Endothelial cell of umbilical vein (primary cell): ENCODE data around the gene UGGT2. TPM values are rescaled to one million over a fixed set of nuclear protein-coding genes. Genes with fewer than 3 reads are reported as not detected.

Source experiments
- BruUV-seq: library from RNA; stranded (reverse); fragments of 400-500 nt; replicated peaks from 2 replicates; lab custom pipeline; 2021; lab: Mats Ljungman, UMichigan
- CTCF ChIA-PET: fragments of 300-600, 350-600 bp; sonication (Branson Sonifier 250); formaldehyde crosslinking; loops from one replicate; lab custom pipeline; 2021; ENCODE audit warnings: antibody characterized with exemption, inconsistent platforms; lab: Charles Lee
- POLR2A ChIA-PET: fragments of 300-600, 350-600 bp; sonication (Branson Sonifier 250); formaldehyde crosslinking; loops from one replicate; lab custom pipeline; 2021; ENCODE audit warnings: antibody characterized with exemption, inconsistent platforms; lab: Charles Lee
- DNase-seq: peaks from one replicate; pipeline ENCODE4 v3.0.0-alpha.2; 2011; ENCODE audit warnings: low read depth, low spot score
- FAIRE-seq: peaks from 2 replicates; lab custom pipeline; 2011; peaks lifted over from hg19 to GRCh38; lab: Jason Lieb, UNC
- H2AFZ ChIP-seq: 2 replicates; pipeline ENCODE4 v1.6.0; 2012; ENCODE audit warnings: low read depth, low read length, control low read depth, inconsistent platforms
- H3K27ac ChIP-seq: 2 replicates; pipeline ENCODE4 v1.5.1; 2011; ENCODE audit warnings: low read depth, mild to moderate bottlenecking, control low read depth, low read length, moderate library complexity; ENCODE audit not compliant: insufficient read depth
- H3K27me3 ChIP-seq, 2 experiments: 2 replicates each; pipeline versions ENCODE4 v1.6.0 to v1.6.1; 2011; ENCODE audit warnings: low read length in 2 of 2, mixed read lengths in 1 of 2; ENCODE audit not compliant: control insufficient read depth in 2 of 2, insufficient read depth in 2 of 2
- H3K36me3 ChIP-seq, 2 experiments: 2 replicates in 1 of 2; 3 replicates in 1 of 2; pipeline ENCODE4 v1.5.1; 2011; ENCODE audit warnings: low read length in 2 of 2, mild to moderate bottlenecking in 1 of 2, moderate library complexity in 1 of 2; ENCODE audit not compliant: control insufficient read depth in 2 of 2, insufficient read depth in 2 of 2; ENCODE audit errors: extremely low read depth in 1 of 2
- H3K4me1 ChIP-seq: 3 replicates; pipeline ENCODE4 v1.5.1; 2011; ENCODE audit warnings: mild to moderate bottlenecking, low read length; ENCODE audit not compliant: control insufficient read depth, insufficient read depth; ENCODE audit errors: extremely low read depth
- H3K4me2 ChIP-seq: 2 replicates; pipeline ENCODE4 v1.6.1; 2011; ENCODE audit warnings: low read length, control low read depth, mixed read lengths; ENCODE audit not compliant: insufficient read depth
- H3K4me3 ChIP-seq, 3 experiments: fragments of 200-600 bp in 1 of 3; sonication (generic), shearing (Covaris generic) in 1 of 3; replicated peaks in 1 of 3; 2 replicates each; pipeline ENCODE4 v1.5.1; 2011 to 2016; ENCODE audit warnings: control low read depth in 3 of 3, low read length in 3 of 3, mild to moderate bottlenecking in 2 of 3, inconsistent platforms in 1 of 3, low read depth in 1 of 3, moderate library complexity in 1 of 3; ENCODE audit not compliant: insufficient read depth in 1 of 3
- H3K79me2 ChIP-seq: 2 replicates; pipeline ENCODE4 v1.6.0; 2012; ENCODE audit warnings: low read length, inconsistent platforms; ENCODE audit not compliant: control insufficient read depth, insufficient read depth
- H3K9ac ChIP-seq: replicated peaks from 2 replicates; pipeline ENCODE3; 2011; ENCODE audit warnings: low read length, control low read depth; ENCODE audit not compliant: insufficient read depth; ENCODE audit errors: extremely low read depth
- H3K9me1 ChIP-seq: replicated peaks from 3 replicates; pipeline ENCODE4 v1.6.0; 2011; ENCODE audit warnings: mild to moderate bottlenecking, low read length; ENCODE audit not compliant: control insufficient read depth, insufficient read depth; ENCODE audit errors: extremely low read depth
- H3K9me3 ChIP-seq: replicated peaks from 2 replicates; pipeline ENCODE4 v1.5.1; 2012; ENCODE audit warnings: low read length, inconsistent platforms; ENCODE audit not compliant: control insufficient read depth, insufficient read depth
- H4K20me1 ChIP-seq: replicated peaks from 2 replicates; pipeline ENCODE3; 2011; ENCODE audit warnings: mild to moderate bottlenecking, low read length; ENCODE audit not compliant: control insufficient read depth, insufficient read depth; ENCODE audit errors: extremely low read depth
- EZH2 ChIP-seq: IDR thresholded peaks from 2 replicates; pipeline ENCODE4 v1.6.1; 2012; ENCODE audit warnings: borderline replicate concordance, low read depth, mild to moderate bottlenecking, moderate library complexity, low read length, inconsistent platforms; ENCODE audit not compliant: severe bottlenecking
- FOS ChIP-seq: IDR thresholded peaks from 2 replicates; pipeline ENCODE4 v1.6.1; 2011; ENCODE audit warnings: mild to moderate bottlenecking, low read length, moderate library complexity, borderline replicate concordance; ENCODE audit not compliant: insufficient read depth
- GATA2 ChIP-seq: IDR thresholded peaks from 2 replicates; pipeline ENCODE4 v1.7.0; 2011; ENCODE audit warnings: low read depth, mild to moderate bottlenecking, moderate library complexity, mixed read lengths, low read length; ENCODE audit not compliant: insufficient read length, insufficient read depth
- JUN ChIP-seq: IDR thresholded peaks from 2 replicates; pipeline ENCODE4 v1.6.1; 2011; ENCODE audit warnings: borderline replicate concordance, low read depth; ENCODE audit not compliant: insufficient read length, insufficient read depth
- MAX ChIP-seq: IDR thresholded peaks from 2 replicates; pipeline ENCODE4 v1.6.1; 2011; ENCODE audit not compliant: insufficient read depth, insufficient read length
- MYC ChIP-seq: IDR thresholded peaks from one replicate; pipeline ENCODE4 v1.6.1; 2011; ENCODE audit warnings: mild to moderate bottlenecking, low read depth, low read length
- POLR2A ChIP-seq: IDR thresholded peaks from 2 replicates; pipeline ENCODE4 v1.6.1; 2012; ENCODE audit warnings: low read depth, mild to moderate bottlenecking, control low read depth, low read length
- POLR2AphosphoS5 ChIP-seq: IDR thresholded peaks from 2 replicates; pipeline ENCODE4 v1.6.1; 2012; ENCODE audit warnings: low read depth, mild to moderate bottlenecking, control low read depth, low read length, moderate library complexity; ENCODE audit not compliant: insufficient read depth
- dilution Hi-C: fragments of 300-500 bp; cut with MboI; formaldehyde crosslinking; loops from one replicate; pipeline ENCODE4 v1.15.0; 2019; ENCODE audit warnings: low sequenced_read_pairs; ENCODE audit not compliant: extremely low pct_ligation_motif_present
- intact Hi-C: fragments of 100-400 bp; cut with micrococcal nuclease; formaldehyde crosslinking; loops from one replicate; pipeline ENCODE4 v1.10.0; 2022
- polyA plus RNA-seq, 4 experiments: library from polyadenylated mRNA; depleted of rRNA in 3 of 4; stranded (reverse) in 3 of 4; unstranded in 1 of 4; fragments of >200 nt; gene quantifications; 2 replicates each; pipeline versions ENCODE4 v1.2.1 to v1.2.3, GENCODE V29; 2011 to 2012; ENCODE audit warnings: missing spikeins in 1 of 4
- total RNA-seq: library from RNA; stranded (reverse); gene quantifications from 2 replicates; pipeline ENCODE4 v1.2.3, GENCODE V29; 2021
- TF ChIP-seq, protein P1 (sequence below), 2 donors: IDR thresholded peaks; 1 replicate in 1 of 2; 2 replicates in 1 of 2; pipeline ENCODE4 v1.5.1; 2011; ENCODE audit warnings: low read length in 2 of 2, mild to moderate bottlenecking in 2 of 2, moderate library complexity in 2 of 2, control low read depth in 1 of 2, inconsistent platforms in 1 of 2, low read depth in 1 of 2; ENCODE audit not compliant: insufficient read depth in 1 of 2; ENCODE audit errors: extremely low read depth in 1 of 2

The UGGT2 gene
- total and polyA plus RNA-seq, 2 donors (not counting 3 experiments of a cell fraction or from before 2014, with no cell fraction given), result 4.6 to 25.1 TPM

DNA sequence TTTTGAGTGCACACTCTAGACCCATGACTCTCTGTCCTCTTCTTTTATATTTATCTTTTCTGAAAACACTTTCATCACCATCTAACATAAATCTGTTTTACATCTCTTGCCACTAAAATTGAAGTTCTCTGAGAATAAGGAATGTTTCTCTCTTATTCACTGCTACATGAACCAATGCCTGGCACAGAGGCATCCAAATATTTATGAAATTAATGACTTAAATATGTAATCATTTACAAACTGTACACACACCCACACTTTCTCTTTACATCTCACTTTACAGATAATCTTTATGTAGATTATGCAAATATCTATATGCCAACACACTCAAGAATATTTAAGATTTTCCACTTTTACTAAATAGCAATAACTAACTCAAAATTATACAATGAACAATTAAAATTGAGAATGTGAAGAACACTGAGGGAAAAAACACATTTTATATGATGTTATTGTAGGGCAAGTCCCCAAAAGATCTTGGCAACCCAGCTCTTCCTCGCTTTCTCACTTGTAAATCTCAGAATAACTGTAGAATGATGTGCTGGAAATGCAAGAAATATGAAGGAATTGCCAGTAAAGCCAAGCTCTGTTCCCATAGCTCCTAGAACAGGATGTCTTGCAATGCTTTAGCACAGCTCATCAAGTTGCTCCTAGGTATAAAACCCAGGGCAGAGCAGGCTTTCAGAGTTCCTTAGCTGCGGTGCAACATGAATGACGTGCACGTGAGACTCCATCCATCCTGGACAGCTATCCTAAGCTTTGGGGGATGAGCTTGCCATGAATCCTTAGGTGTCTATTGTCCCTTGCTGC is 50.7 kb downstream of the UGGT2 start:
- DNase-seq (no peak), FAIRE-seq (no peak)
- Histone ChIP-seq H3K4me1 (no peaks in the 10 kb centered on the region), H3K9ac (no peak overlapping the region), H3K9me1 (no peaks in the 10 kb centered on the region), H3K4me3 (no peak overlapping the region), H3K9me3 (no peaks in the 10 kb centered on the region), H3K4me2 (no peak overlapping the region), H3K36me3 (no peaks in the 10 kb centered on the region), H3K27ac (no peak overlapping the region), H3K79me2 (no peaks in the 10 kb centered on the region), H2AFZ (no peak overlapping the region), H3K27me3 (no peaks in the 10 kb centered on the region), H4K20me1 (no peaks in the 10 kb centered on the region)
- ChIA-PET CTCF (interaction anchor here (0.8 to 2.1 kb wide), 6 partner anchors 16 to 955 kb away, joined by 3 to 16 read pairs (median 7); no protein-coding TSS in a partner anchor), POLR2A (no interaction called here)
- intact Hi-C loops (no loop called here), dilution Hi-C loops (no loop called here)
- TF ChIP-seq FOS, result no peak
- no peak for TF ChIP-seq JUN
- no peak for TF ChIP-seq MYC
- no peak for TF ChIP-seq POLR2A
- no peak for TF ChIP-seq EZH2
- TF ChIP-seq POLR2AphosphoS5, result no peak
- no TSS peak for BruUV-seq

DNA sequence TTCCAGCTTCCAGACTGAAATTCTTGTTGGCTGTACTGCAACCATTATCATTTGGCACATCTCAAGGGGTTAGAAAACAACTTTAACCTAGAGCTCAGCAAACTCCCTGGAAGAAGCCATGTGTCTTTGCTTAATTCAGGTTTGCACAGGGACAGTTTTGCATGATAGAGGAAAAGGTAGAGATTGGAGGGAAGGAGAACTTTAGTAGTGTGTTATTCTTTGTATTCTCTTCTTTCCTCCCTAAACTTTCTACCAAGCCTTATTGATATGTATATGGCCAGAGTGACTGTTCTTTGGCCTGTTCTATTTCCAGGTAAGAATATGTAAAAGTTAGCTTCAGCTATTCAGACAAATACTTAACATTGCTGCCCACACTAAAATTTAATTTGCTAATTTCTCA is 53.1 kb downstream of the UGGT2 start:
- H2AFZ ChIP-seq, result no peak overlapping the region
- ChIA-PET CTCF (interaction anchor here (0.9 kb wide), 1 partner anchor 18 kb away, joined by 3 read pairs; no protein-coding TSS in a partner anchor), POLR2A (no interaction called here)
- BruUV-seq, result no TSS peak
- no peaks in the 10 kb centered on the region for H3K4me1 ChIP-seq
- H3K4me3 ChIP-seq, result no peak overlapping the region
- H3K79me2 ChIP-seq, result no peaks in the 10 kb centered on the region
- no peak overlapping the region for H3K4me2 ChIP-seq
- no peak overlapping the region for H3K27ac ChIP-seq
- H3K9me1 ChIP-seq, result no peaks in the 10 kb centered on the region
- H3K27me3 ChIP-seq, result no peaks in the 10 kb centered on the region
- H3K9me3 ChIP-seq, result no peaks in the 10 kb centered on the region
- no peaks in the 10 kb centered on the region for H3K36me3 ChIP-seq
- DNase-seq, result no peak
- no peak for TF ChIP-seq EZH2
- no peak for TF ChIP-seq FOS
- TF ChIP-seq MAX, result no peak
- no peak for TF ChIP-seq POLR2AphosphoS5
- TF ChIP-seq, protein P1, sequence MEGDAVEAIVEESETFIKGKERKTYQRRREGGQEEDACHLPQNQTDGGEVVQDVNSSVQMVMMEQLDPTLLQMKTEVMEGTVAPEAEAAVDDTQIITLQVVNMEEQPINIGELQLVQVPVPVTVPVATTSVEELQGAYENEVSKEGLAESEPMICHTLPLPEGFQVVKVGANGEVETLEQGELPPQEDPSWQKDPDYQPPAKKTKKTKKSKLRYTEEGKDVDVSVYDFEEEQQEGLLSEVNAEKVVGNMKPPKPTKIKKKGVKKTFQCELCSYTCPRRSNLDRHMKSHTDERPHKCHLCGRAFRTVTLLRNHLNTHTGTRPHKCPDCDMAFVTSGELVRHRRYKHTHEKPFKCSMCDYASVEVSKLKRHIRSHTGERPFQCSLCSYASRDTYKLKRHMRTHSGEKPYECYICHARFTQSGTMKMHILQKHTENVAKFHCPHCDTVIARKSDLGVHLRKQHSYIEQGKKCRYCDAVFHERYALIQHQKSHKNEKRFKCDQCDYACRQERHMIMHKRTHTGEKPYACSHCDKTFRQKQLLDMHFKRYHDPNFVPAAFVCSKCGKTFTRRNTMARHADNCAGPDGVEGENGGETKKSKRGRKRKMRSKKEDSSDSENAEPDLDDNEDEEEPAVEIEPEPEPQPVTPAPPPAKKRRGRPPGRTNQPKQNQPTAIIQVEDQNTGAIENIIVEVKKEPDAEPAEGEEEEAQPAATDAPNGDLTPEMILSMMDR (IDR thresholded peaks at IDR 0.05; ENCODE audit: extremely low read depth in 1 of 2, insufficient read depth in 1 of 2, low read depth in 1 of 2, low read length in 2 of 2), result no peak
- TF ChIP-seq MYC, result no peak
- no peak for TF ChIP-seq POLR2A
- TF ChIP-seq JUN, result no peak
- TF ChIP-seq GATA2, result no peak
- FAIRE-seq, result peak; percentile 50
- intact Hi-C loops, result no loop called here
- no peak overlapping the region for H3K9ac ChIP-seq
- dilution Hi-C loops, result no loop called here
- no peaks in the 10 kb centered on the region for H4K20me1 ChIP-seq
